Measurements from ENCODE around the gene NOP9. TPM values are rescaled to one million over a fixed set of nuclear protein-coding genes. Genes with fewer than 3 reads are reported as not detected.

The NOP9 gene
- total RNA-seq, 4 donors from 2014 or later = 17.0 to 24.9 (median 20.4) TPM

DNA sequence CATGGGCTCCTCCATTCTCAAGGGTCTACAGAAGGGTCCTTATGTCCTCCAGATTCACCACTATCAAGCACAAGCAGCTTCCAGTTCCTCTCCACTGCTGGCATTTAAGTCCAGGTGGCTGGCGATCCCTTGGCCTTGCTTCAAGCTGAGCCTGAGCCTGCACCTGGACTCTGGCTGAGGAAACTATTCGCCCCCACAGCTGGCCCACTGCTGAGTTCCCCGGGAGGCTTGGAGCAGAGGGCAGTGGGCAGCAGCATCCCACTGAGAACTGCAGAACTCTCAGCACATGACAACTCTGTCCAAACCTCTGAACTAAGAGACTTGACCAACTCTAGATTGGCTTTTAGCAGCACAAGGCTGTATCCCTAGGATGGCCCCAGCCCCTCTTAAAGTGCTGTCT lies 16.9 kb upstream of the NOP9 start:
- Histone ChIP-seq H3K27ac (no peak overlapping the region), H3K4me1 (peaks cover 0 to 30% (median 8%) of the 10 kb centered on the region in 4 donors), H3K9me3 (no peaks in the 10 kb centered on the region), H3K4me3 (no peak overlapping the region), H3K27me3 (no peaks in the 10 kb centered on the region), H3K36me3 (no peaks in the 10 kb centered on the region)
- TF ChIP-seq POLR2A (IDR thresholded peaks at IDR 0.05) = no peak
- TF ChIP-seq, protein P1, sequence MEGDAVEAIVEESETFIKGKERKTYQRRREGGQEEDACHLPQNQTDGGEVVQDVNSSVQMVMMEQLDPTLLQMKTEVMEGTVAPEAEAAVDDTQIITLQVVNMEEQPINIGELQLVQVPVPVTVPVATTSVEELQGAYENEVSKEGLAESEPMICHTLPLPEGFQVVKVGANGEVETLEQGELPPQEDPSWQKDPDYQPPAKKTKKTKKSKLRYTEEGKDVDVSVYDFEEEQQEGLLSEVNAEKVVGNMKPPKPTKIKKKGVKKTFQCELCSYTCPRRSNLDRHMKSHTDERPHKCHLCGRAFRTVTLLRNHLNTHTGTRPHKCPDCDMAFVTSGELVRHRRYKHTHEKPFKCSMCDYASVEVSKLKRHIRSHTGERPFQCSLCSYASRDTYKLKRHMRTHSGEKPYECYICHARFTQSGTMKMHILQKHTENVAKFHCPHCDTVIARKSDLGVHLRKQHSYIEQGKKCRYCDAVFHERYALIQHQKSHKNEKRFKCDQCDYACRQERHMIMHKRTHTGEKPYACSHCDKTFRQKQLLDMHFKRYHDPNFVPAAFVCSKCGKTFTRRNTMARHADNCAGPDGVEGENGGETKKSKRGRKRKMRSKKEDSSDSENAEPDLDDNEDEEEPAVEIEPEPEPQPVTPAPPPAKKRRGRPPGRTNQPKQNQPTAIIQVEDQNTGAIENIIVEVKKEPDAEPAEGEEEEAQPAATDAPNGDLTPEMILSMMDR (IDR thresholded peaks at IDR 0.05) = no peak
- TF ChIP-seq EP300 (IDR thresholded peaks at IDR 0.05) = no peak
- no peak for DNase-seq (ENCODE audit: low spot score in 2 of 2)
- 68 to 76% methylated on average over 3 of the region's 3 CpGs for WGBS, 2 donors

DNA sequence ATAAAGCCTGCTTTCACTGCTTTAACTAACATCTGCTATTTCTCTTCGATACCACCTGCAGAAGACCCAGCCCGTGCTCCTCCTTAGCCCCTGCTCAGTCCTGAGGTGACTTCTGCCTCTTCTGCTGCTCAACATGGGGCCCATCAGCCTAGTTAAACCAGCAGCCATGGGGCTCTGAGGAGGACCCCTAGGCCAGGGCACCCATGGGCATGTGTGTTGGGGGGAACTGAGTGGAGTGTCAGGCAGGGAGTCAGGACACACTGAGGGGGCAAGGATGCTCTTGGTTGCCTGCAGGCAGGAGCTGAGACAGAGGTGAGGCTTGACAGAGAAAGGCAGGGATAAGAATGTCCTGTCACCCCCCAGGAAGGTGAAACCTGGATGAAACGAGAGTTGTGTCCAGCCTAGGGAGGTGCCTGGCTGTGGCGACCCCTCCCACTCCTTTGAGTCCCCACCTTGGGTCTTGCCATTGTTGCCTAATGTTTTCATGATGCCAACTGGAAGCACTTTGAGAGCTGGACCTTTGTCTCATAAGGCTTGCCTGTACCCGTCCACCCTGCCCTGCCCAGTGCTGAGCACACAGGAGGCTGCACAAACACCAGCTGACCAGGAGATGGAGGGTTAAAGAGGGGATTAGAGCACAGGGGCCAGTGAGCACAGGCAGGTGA lies 15.7 kb upstream of the NOP9 start:
- Histone ChIP-seq H3K4me1 (peaks cover 0 to 30% (median 3%) of the 10 kb centered on the region in 4 donors), H3K9me3 (no peaks in the 10 kb centered on the region), H3K27me3 (no peaks in the 10 kb centered on the region), H3K36me3 (peaks cover 0 to 3% (median 0%) of the 10 kb centered on the region in 3 donors), H3K27ac (no peak overlapping the region), H3K4me3 (no peak overlapping the region)
- 82 to 94% methylated on average over 3 to 5 of the region's 5 CpGs for WGBS, 2 donors
- DNase-seq (ENCODE audit: low spot score in 2 of 2) = no peak
- no peak for TF ChIP-seq POLR2A (IDR thresholded peaks at IDR 0.05)
- TF ChIP-seq, protein P1 (IDR thresholded peaks at IDR 0.05) = no peak
- no peak for TF ChIP-seq EP300 (IDR thresholded peaks at IDR 0.05)

DNA sequence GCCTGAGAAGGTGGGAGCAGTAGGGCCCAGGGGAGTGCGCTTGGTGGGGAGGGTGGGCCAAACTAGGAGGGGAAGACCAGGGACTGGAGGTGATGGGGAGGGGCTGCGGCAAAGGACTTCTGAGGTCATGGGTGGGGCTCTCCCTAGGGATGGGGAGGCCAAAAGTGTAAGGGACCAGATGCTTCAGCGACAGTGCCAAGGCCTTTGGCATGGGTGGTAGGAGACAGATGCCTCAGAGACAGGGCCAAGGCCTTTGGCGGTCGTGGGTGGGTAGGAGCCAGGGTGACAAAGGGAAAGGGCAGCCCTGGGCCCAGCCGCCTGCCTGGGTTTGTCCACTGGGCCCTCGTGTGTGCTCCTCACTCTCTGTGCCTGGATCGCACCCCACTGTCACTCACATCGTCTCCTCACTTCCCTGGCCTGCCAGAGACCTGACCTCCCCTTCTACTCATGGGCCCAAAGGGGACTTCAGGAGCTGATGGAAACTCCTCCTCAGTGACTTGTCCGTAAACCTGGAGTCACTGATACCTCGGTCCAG lies 15.1 kb upstream of the NOP9 start:
- 73 to 82% methylated on average over 11 of the region's 11 CpGs for WGBS, 2 donors

DNA sequence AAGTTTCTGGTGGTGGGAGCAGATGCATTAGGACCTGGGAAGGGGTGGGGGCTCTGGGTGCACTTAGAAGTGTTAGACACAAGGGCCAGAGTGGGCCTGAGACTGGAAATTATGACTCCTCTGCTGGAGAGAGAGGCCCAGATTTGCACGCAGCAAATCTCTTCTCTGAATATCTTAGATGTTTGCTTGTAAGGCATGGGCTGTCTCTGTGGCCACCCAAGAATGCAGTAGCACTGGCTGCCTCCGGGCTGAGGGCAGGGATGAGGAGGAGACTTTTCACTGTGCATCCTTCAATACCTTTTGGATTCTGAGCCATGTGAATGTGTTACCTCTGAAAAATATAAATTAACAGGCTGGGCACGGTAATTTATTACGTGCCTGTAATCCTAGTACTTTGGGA lies 14.3 kb upstream of the NOP9 start:
- TF ChIP-seq, protein P1 (IDR thresholded peaks at IDR 0.05) = no peak
- TF ChIP-seq POLR2A (IDR thresholded peaks at IDR 0.05) = no peak
- TF ChIP-seq EP300 (IDR thresholded peaks at IDR 0.05) = no peak
- Histone ChIP-seq H3K4me1 (peaks cover 0 to 19% (median 0%) of the 10 kb centered on the region in 4 donors), H3K27ac (no peak overlapping the region)

More for the DNA sequence above, 15.1 kb upstream of the NOP9 start:
- Histone ChIP-seq H3K4me1 (peaks cover 0 to 26% (median under 1%) of the 10 kb centered on the region in 4 donors), H3K4me3 (no peak overlapping the region), H3K27ac (no peak overlapping the region), H3K9me3 (no peaks in the 10 kb centered on the region), H3K36me3 (peaks cover 0 to 9% (median 2%) of the 10 kb centered on the region in 3 donors), H3K27me3 (no peaks in the 10 kb centered on the region)
- TF ChIP-seq, protein P1 (IDR thresholded peaks at IDR 0.05) = no peak
- TF ChIP-seq POLR2A (IDR thresholded peaks at IDR 0.05) = no peak
- TF ChIP-seq EP300 (IDR thresholded peaks at IDR 0.05) = no peak
- no peak for DNase-seq (ENCODE audit: low spot score in 2 of 2)

DNA sequence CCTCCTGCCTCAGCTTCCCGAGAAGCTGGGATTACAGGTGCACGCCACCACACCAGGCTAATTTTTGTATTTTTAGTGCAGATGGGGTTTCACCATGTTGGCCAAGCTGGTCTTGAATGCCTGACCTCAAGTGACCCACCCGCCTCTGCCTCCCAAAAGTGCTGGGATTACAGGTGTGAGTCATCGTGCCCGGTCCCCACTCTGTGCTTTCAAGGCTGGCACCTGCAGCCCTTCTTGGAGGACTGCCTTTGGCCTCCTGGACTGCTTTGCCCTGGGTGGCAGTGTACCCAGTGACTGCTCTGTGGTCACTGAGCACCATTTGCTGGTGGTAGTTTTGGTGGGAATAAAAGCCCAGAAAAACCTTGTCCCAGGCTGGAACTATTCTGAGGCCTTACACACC lies 12.7 kb upstream of the NOP9 start:
- Histone ChIP-seq H3K36me3 (peaks cover 0 to 33% (median 12%) of the 10 kb centered on the region in 3 donors), H3K4me3 (no peak overlapping the region), H3K4me1 (peaks cover 0 to 6% (median 0%) of the 10 kb centered on the region in 4 donors), H3K9me3 (no peaks in the 10 kb centered on the region), H3K27ac (no peak overlapping the region), H3K27me3 (no peaks in the 10 kb centered on the region)
- 94 to 97% methylated on average over 5 of the region's 5 CpGs for WGBS, 2 donors
- TF ChIP-seq POLR2A (IDR thresholded peaks at IDR 0.05) (no peak), EP300 (IDR thresholded peaks at IDR 0.05) (no peak)
- TF ChIP-seq, protein P1 (IDR thresholded peaks at IDR 0.05) = no peak
- no peak for DNase-seq (ENCODE audit: low spot score in 2 of 2)

More for the DNA sequence above, 14.3 kb upstream of the NOP9 start:
- DNase-seq (ENCODE audit: low spot score in 2 of 2) = no peak
- no peak overlapping the region for H3K4me3 ChIP-seq
- H3K36me3 ChIP-seq = peaks cover 0 to 17% (median 6%) of the 10 kb centered on the region in 3 donors
- H3K9me3 ChIP-seq = no peaks in the 10 kb centered on the region
- H3K27me3 ChIP-seq = no peaks in the 10 kb centered on the region
- WGBS, 2 donors = 72 to 75% methylated on average over 4 of the region's 4 CpGs
